K562 (cell line): ENCODE measurements around the gene CAMK2G. TPM values are rescaled to one million over a fixed set of nuclear protein-coding genes. Genes with fewer than 3 reads are reported as not detected.

ENCODE experiments used
- CCNT2 ChIP-seq: IDR thresholded peaks from 2 replicates; pipeline ENCODE4 v1.6.1; 2011; ENCODE audit warnings: borderline replicate concordance, low read depth, mild to moderate bottlenecking, moderate library complexity, mixed read lengths, low read length; ENCODE audit not compliant: insufficient read length; ENCODE audit errors: extremely low read depth
- CHCHD3 ChIP-seq: fragments of 250-450 bp; sonication (Bioruptor Pico); IDR thresholded peaks from 2 replicates; pipeline ENCODE4 v2.1.2; 2022; ENCODE audit warnings: mild to moderate bottlenecking
- EZH2 ChIP-seq: IDR thresholded peaks from 2 replicates; pipeline ENCODE4 v1.6.1; 2012; ENCODE audit warnings: low read depth, mild to moderate bottlenecking, inconsistent platforms, low read length, borderline replicate concordance
- FOXA1 ChIP-seq: fragments of 450-650 bp; IDR thresholded peaks from 2 replicates; pipeline ENCODE4 v1.6.1; 2016; ENCODE audit warnings: mild to moderate bottlenecking, borderline replicate concordance
- HDAC6 ChIP-seq: IDR thresholded peaks from 2 replicates; pipeline ENCODE4 v1.6.1; 2012; ENCODE audit warnings: low read depth, mild to moderate bottlenecking, control low read depth, inconsistent platforms, low read length, moderate library complexity
- HOMEZ ChIP-seq: fragments of 250-450 bp; sonication (Bioruptor Pico); IDR thresholded peaks from 2 replicates; pipeline ENCODE4 v1.4.0; 2020; ENCODE audit warnings: mild to moderate bottlenecking, moderate library complexity
- JUNB ChIP-seq: fragments of 450-650 bp; formaldehyde crosslinking; conservative IDR thresholded peaks from 2 replicates; pipeline ENCODE4 v1.4.0; 2020; ENCODE audit warnings: mild to moderate bottlenecking
- MAFF ChIP-seq: IDR thresholded peaks from 2 replicates; pipeline ENCODE4 v1.6.1; 2012; ENCODE audit warnings: low read length, improper control_type of control experiment
- MCM7 ChIP-seq, 2 experiments: fragments of 450-650 bp; IDR thresholded peaks; 2 replicates each; pipeline ENCODE4 v1.6.1; 2016 to 2018
- MTA2 ChIP-seq: fragments of 450-650 bp; IDR thresholded peaks from 2 replicates; pipeline ENCODE4 v1.6.1; 2016; ENCODE audit warnings: low read depth
- NR2C1 ChIP-seq, 2 experiments: fragments of 450-650 bp; IDR thresholded peaks; 2 replicates each; pipeline ENCODE4 v1.6.1; 2017; ENCODE audit warnings: mild to moderate bottlenecking in 2 of 2, antibody characterized with exemption in 1 of 2, inconsistent platforms in 1 of 2, missing compliant biosample characterization in 1 of 2, missing genetic modification characterization in 1 of 2
- POLR2H ChIP-seq: IDR thresholded peaks from 2 replicates; pipeline ENCODE4 v1.6.1; 2016; ENCODE audit warnings: missing genetic modification characterization, low read depth, mild to moderate bottlenecking, control low read depth, missing compliant biosample characterization, moderate library complexity
- PRPF4 ChIP-seq: fragments of 200-400 bp; formaldehyde crosslinking; IDR thresholded peaks from one replicate; pipeline ENCODE4 v1.6.1; 2017; ENCODE audit warnings: low read length, low read depth, mild to moderate bottlenecking; ENCODE audit not compliant: insufficient read depth, poor library complexity, severe bottlenecking
- RBM34 ChIP-seq: fragments of 200-400 bp; formaldehyde crosslinking; IDR thresholded peaks from 2 replicates; pipeline ENCODE4 v1.6.1; 2018; ENCODE audit warnings: low read length, borderline replicate concordance; ENCODE audit not compliant: insufficient read depth
- RFX1 ChIP-seq: fragments of 450-650 bp; IDR thresholded peaks from 2 replicates; pipeline ENCODE4 v1.6.1; 2016; ENCODE audit warnings: mild to moderate bottlenecking, moderate library complexity
- SMAD1 ChIP-seq: fragments of 150-350 bp; IDR thresholded peaks from 2 replicates; pipeline ENCODE4 v1.6.1; 2014; ENCODE audit warnings: low read length, low read depth; ENCODE audit not compliant: partially characterized antibody
- SMAD4 ChIP-seq: fragments of 250-450 bp; sonication (Bioruptor Pico); conservative IDR thresholded peaks from 2 replicates; pipeline ENCODE4 v1.8.0; 2021; ENCODE audit warnings: inconsistent platforms, mild to moderate bottlenecking, moderate library complexity
- SOX6 ChIP-seq: fragments of 450-650 bp; IDR thresholded peaks from 2 replicates; pipeline ENCODE4 v1.6.1; 2014; ENCODE audit warnings: mild to moderate bottlenecking
- ZBTB2 ChIP-seq: fragments of 450-650 bp; IDR thresholded peaks from 2 replicates; pipeline ENCODE4 v1.6.1; 2016; ENCODE audit warnings: antibody characterized with exemption
- ZFPM2 ChIP-seq: fragments of 250-450 bp; sonication (Bioruptor Pico); IDR thresholded peaks from 2 replicates; pipeline ENCODE4 v1.5.1; 2022; ENCODE audit warnings: mild to moderate bottlenecking
- ZNF143 ChIP-seq: sonication (generic); formaldehyde crosslinking; IDR thresholded peaks from 2 replicates; pipeline ENCODE4 v1.9.0; 2022; ENCODE audit warnings: mild to moderate bottlenecking, missing genetic modification reagents
- ZNF668 ChIP-seq: fragments of 250-450 bp; sonication (Bioruptor Pico); IDR thresholded peaks from 2 replicates; pipeline ENCODE4 v1.8.0; 2022; ENCODE audit warnings: mild to moderate bottlenecking, inconsistent platforms
- ZNF740 ChIP-seq, 3 experiments: fragments of 200-800 bp in 1 of 3; sonication (Bioruptor generic) in 1 of 3; sonication (generic) in 1 of 3; formaldehyde crosslinking in 1 of 3; IDR thresholded peaks; 2 replicates each; pipeline versions ENCODE4 v1.6.1 to v1.8.0; 2016 to 2022; ENCODE audit warnings: mild to moderate bottlenecking in 2 of 3, missing compliant biosample characterization in 2 of 3, missing genetic modification characterization in 2 of 3, missing genetic modification reagents in 1 of 3
- ZNF764 ChIP-seq: fragments of 250-450 bp; sonication (Bioruptor Pico); IDR thresholded peaks from 2 replicates; pipeline ENCODE4 v1.4.0; 2020; ENCODE audit warnings: low read depth, mild to moderate bottlenecking, moderate library complexity
- polyA plus RNA-seq, 8 experiments: library from polyadenylated mRNA; depleted of rRNA in 4 of 8; stranded (reverse) in 5 of 8; unstranded in 3 of 8; fragments of >200 nt; fragmentation: Nextera tagmentation in 2 of 8; fragmentation: Illumina TruSeq in 1 of 8; extraction: Ambion mirVana in 2 of 8; extraction: Trizol in 1 of 8; gene quantifications; 2 replicates each; pipeline versions ENCODE4 v1.2.1 to v1.2.3, GENCODE V29; 2011 to 2014; ENCODE audit warnings: inconsistent platforms in 1 of 8, missing spikeins in 1 of 8
- total RNA-seq, 7 experiments: library from RNA; depleted of rRNA in 6 of 7; stranded (reverse); fragments of >200 nt in 6 of 7; fragmentation: Illumina TruSeq in 2 of 7; extraction: Trizol in 2 of 7; gene quantifications; 2 replicates each; pipeline versions ENCODE4 v1.2.1 to v1.2.3, GENCODE V29; 2011 to 2021; ENCODE audit warnings: low replicate concordance in 1 of 7

The CAMK2G gene
- total and polyA plus RNA-seq, 9 of the 15 experiments (the other 6 are each of a cell fraction or from before 2014, with no cell fraction given): 9.0 to 37.9 (median 32.6) TPM

- TF ChIP-seq HOMEZ (peak; percentile 31; the same call in 1 of the 2 replicates), SMAD1 (no peak), ZNF668 (CRISPR knock-in tag) (no peak), POLR2H (no peak), SOX6 (peak; percentile 87), JUNB (CRISPR knock-in tag) (no peak), MCM7 (IDR thresholded peaks at IDR 0.05) (no peak), SMAD4 (peak; percentile 48; the same call in 1 of the 2 replicates), EZH2 (no peak), ZBTB2 (0 out of 2 replicates have a peak, but pooled peaks have one; percentile 59), PRPF4 (no peak), ZNF143 (CRISPR knock-in tag) (no peak), HDAC6 (no peak), FOXA1 (no peak), ZNF764 (CRISPR knock-in tag) (no peak), ZNF740 (CRISPR knock-in tag; IDR thresholded peaks at IDR 0.05) (no peak), ZNF740 (tag; IDR thresholded peaks at IDR 0.05) (no peak), NR2C1 (IDR thresholded peaks at IDR 0.05) (no peak), NR2C1 (tag; IDR thresholded peaks at IDR 0.05) (0 out of 2 replicates have a peak, but pooled peaks have one; percentile 14), CCNT2 (no peak), RBM34 (no peak), MAFF (peak; percentile 1; the same call in 1 of the 2 replicates), CHCHD3 (no peak), RFX1 (no peak), ZFPM2 (CRISPR knock-in tag) (no peak), MTA2 (0 out of 2 replicates have a peak, but pooled peaks have one; percentile 28)
Observed at GRCh38 chr10:73879296-73880173, 5.2 kb upstream of the CAMK2G start (continued).
